Cerebellar cortex (tissue), 1 donor: Measurements from ENCODE around the gene DHX35.
"Not testable (repeated sequence)": the region's sequence is repeated elsewhere in the genome, so short reads cannot be mapped to it uniquely, and the experiment has no call there.

Source experiments
- DNase-seq: peaks from one replicate; pipeline ENCODE4 v3.0.0-alpha.2; 2015; ENCODE audit warnings: low spot score

DHX35 gene

GRCh38 chr20:38941726-38942389, 20.3 kb upstream of the DHX35 start:
- DNase-seq = no peak

- DNase-seq = no peak
Measured at GRCh38 chr20:38945012-38945411, 17.1 kb upstream of the DHX35 start.

- no peak for DNase-seq
Measured at GRCh38 chr20:38946836-38947235, 15.3 kb upstream of the DHX35 start.

- DNase-seq = no peak
Measured at GRCh38 chr20:38947931-38948362, 14.2 kb upstream of the DHX35 start.

- DNase-seq = no peak
Measured at GRCh38 chr20:38950254-38950653, 11.9 kb upstream of the DHX35 start.

GRCh38 chr20:38951611-38952010, 10.5 kb upstream of the DHX35 start:
- DNase-seq = no peak

- no peak for DNase-seq
Measured at GRCh38 chr20:38952153-38952552, 10.0 kb upstream of the DHX35 start.

- DNase-seq = no peak
Measured at GRCh38 chr20:38953630-38954340, 8.4 kb upstream of the DHX35 start.

GRCh38 chr20:38957235-38957876, 4.8 kb upstream of the DHX35 start:
- no peak for DNase-seq

GRCh38 chr20:38957915-38958485, 4.1 kb upstream of the DHX35 start:
- DNase-seq = no peak

- DNase-seq = not testable (repeated sequence)
Measured at GRCh38 chr20:38960187-38960687, 1.9 kb upstream of the DHX35 start.

GRCh38 chr20:38961530-38962043, 557 bp upstream of the DHX35 start:
- no peak for DNase-seq

- no peak for DNase-seq
Measured at GRCh38 chr20:38962928-38963401, 821 bp downstream of the DHX35 start.

- no peak for DNase-seq
Measured at GRCh38 chr20:38963745-38964144, 1.6 kb downstream of the DHX35 start.

- DNase-seq = no peak
Measured at GRCh38 chr20:38965264-38965663, 3.1 kb downstream of the DHX35 start.

- DNase-seq = no peak
Measured at GRCh38 chr20:38968090-38968489, 5.9 kb downstream of the DHX35 start.

- no peak for DNase-seq
Measured at GRCh38 chr20:38969708-38970107, 7.6 kb downstream of the DHX35 start.

- no peak for DNase-seq
Measured at GRCh38 chr20:38970302-38970701, 8.2 kb downstream of the DHX35 start.

GRCh38 chr20:38973107-38973506, 11.0 kb downstream of the DHX35 start:
- no peak for DNase-seq

GRCh38 chr20:38973645-38974044, 11.5 kb downstream of the DHX35 start:
- no peak for DNase-seq

GRCh38 chr20:38975539-38976120, 13.5 kb downstream of the DHX35 start:
- no peak for DNase-seq

GRCh38 chr20:38979434-38979833, 17.3 kb downstream of the DHX35 start:
- DNase-seq = no peak
